SK-N-SH treated with all-trans-retinoic acid at 6 μM for 48 hours (cell line): ENCODE measurements around the gene DEGS2.

ENCODE experiments used
- ATAC-seq: fragments of 200-7000 bp; cut with Tn5 transposase; 3 replicates; pipeline ENCODE4 v1.9.1; 2020; ENCODE audit warnings: mild to moderate bottlenecking, moderate library complexity
- ARNTL ChIP-seq: fragments of 450-650 bp; formaldehyde crosslinking; IDR thresholded peaks from 2 replicates; pipeline ENCODE4 v1.5.0; 2020; ENCODE audit warnings: low read depth, mild to moderate bottlenecking, moderate library complexity, borderline replicate concordance
- BACH2 ChIP-seq: fragments of 250-450 bp; sonication (Bioruptor Pico); IDR thresholded peaks from 2 replicates; pipeline ENCODE4 v1.9.0; 2021; ENCODE audit warnings: mild to moderate bottlenecking, borderline replicate concordance
- CREB5 ChIP-seq: fragments of 250-450 bp; sonication (Bioruptor Pico); IDR thresholded peaks from 2 replicates; pipeline ENCODE4 v1.5.1; 2020; ENCODE audit warnings: low read depth, mild to moderate bottlenecking, moderate library complexity
- CSDC2 ChIP-seq: fragments of 250-450 bp; sonication (Bioruptor Pico); IDR thresholded peaks from 2 replicates; pipeline ENCODE4 v1.5.0; 2020; ENCODE audit warnings: mild to moderate bottlenecking, moderate library complexity
- ESRRG ChIP-seq: fragments of 250-450 bp; sonication (Bioruptor Pico); IDR thresholded peaks from 2 replicates; pipeline ENCODE4 v1.6.1; 2021; ENCODE audit warnings: mild to moderate bottlenecking
- GLIS3 ChIP-seq: fragments of 250-450 bp; sonication (Bioruptor Pico); IDR thresholded peaks from 2 replicates; pipeline ENCODE4 v1.5.0; 2020; ENCODE audit warnings: mild to moderate bottlenecking, moderate library complexity
- ISL1 ChIP-seq: fragments of 250-450 bp; sonication (Bioruptor Pico); IDR thresholded peaks from 2 replicates; pipeline ENCODE4 v2.1.2; 2022; ENCODE audit warnings: mild to moderate bottlenecking, moderate library complexity
- OSR1 ChIP-seq: fragments of 250-450 bp; sonication (Bioruptor Pico); IDR thresholded peaks from 2 replicates; pipeline ENCODE4 v1.8.0; 2022; ENCODE audit warnings: moderate library complexity, mild to moderate bottlenecking, inconsistent platforms
- POU6F1 ChIP-seq: fragments of 250-450 bp; sonication (Bioruptor Pico); IDR thresholded peaks from 2 replicates; pipeline ENCODE4 v1.8.0; 2021; ENCODE audit warnings: low read depth, mild to moderate bottlenecking, moderate library complexity, borderline replicate concordance
- PPARA ChIP-seq: fragments of 250-450 bp; sonication (Bioruptor Pico); IDR thresholded peaks from 2 replicates; pipeline ENCODE4 v1.5.0; 2020; ENCODE audit warnings: mild to moderate bottlenecking, borderline replicate concordance
- RARB ChIP-seq: fragments of 250-450 bp; sonication (Bioruptor Pico); IDR thresholded peaks from 2 replicates; pipeline ENCODE4 v1.8.0; 2021; ENCODE audit warnings: mild to moderate bottlenecking, moderate library complexity
- SNAI2 ChIP-seq: fragments of 250-450 bp; sonication (Bioruptor Pico); IDR thresholded peaks from 2 replicates; pipeline ENCODE4 v1.5.0; 2020; ENCODE audit warnings: mild to moderate bottlenecking, moderate library complexity
- TCF4 ChIP-seq: fragments of 250-450 bp; sonication (Bioruptor Pico); IDR thresholded peaks from 2 replicates; pipeline ENCODE4 v1.8.0; 2021; ENCODE audit warnings: mild to moderate bottlenecking, moderate library complexity, borderline replicate concordance
- TOX ChIP-seq: fragments of 250-450 bp; sonication (Bioruptor Pico); IDR thresholded peaks from 2 replicates; pipeline ENCODE4 v1.8.0; 2021; ENCODE audit warnings: mild to moderate bottlenecking, moderate library complexity, borderline replicate concordance
- TSHZ2 ChIP-seq: fragments of 250-450 bp; sonication (Bioruptor Pico); IDR thresholded peaks from 2 replicates; pipeline ENCODE4 v1.5.0; 2020; ENCODE audit warnings: mild to moderate bottlenecking, moderate library complexity
- ZC3H10 ChIP-seq: fragments of 250-450 bp; sonication (Bioruptor Pico); IDR thresholded peaks from 2 replicates; pipeline ENCODE4 v1.5.1; 2021; ENCODE audit warnings: mild to moderate bottlenecking, moderate library complexity
- ZFP3 ChIP-seq: fragments of 250-450 bp; sonication (Bioruptor Pico); IDR thresholded peaks from 2 replicates; pipeline ENCODE4 v1.5.0; 2020; ENCODE audit warnings: mild to moderate bottlenecking, moderate library complexity
- ZFP30 ChIP-seq: fragments of 450-650 bp; formaldehyde crosslinking; IDR thresholded peaks from 2 replicates; pipeline ENCODE4 v1.5.0; 2022; ENCODE audit warnings: mild to moderate bottlenecking, moderate library complexity
- ZNF565 ChIP-seq: fragments of 450-650 bp; formaldehyde crosslinking; conservative IDR thresholded peaks from 2 replicates; pipeline ENCODE4 v1.5.0; 2020; ENCODE audit warnings: low read depth, mild to moderate bottlenecking, moderate library complexity
- ZNF70 ChIP-seq: fragments of 450-650 bp; formaldehyde crosslinking; IDR thresholded peaks from 2 replicates; pipeline ENCODE4 v1.5.0; 2020; ENCODE audit warnings: mild to moderate bottlenecking, moderate library complexity
- ZNF8 ChIP-seq: fragments of 450-650 bp; formaldehyde crosslinking; IDR thresholded peaks from 2 replicates; pipeline ENCODE4 v1.5.0; 2020; ENCODE audit warnings: mild to moderate bottlenecking, moderate library complexity

Gene DEGS2

GRCh38 chr14:100107236-100107635, 52.2 kb downstream of the DEGS2 start:
- ATAC-seq = no peak

GRCh38 chr14:100106250-100107112, 53.0 kb downstream of the DEGS2 start:
- ATAC-seq = no peak
- no peak for TF ChIP-seq RARB
- no peak for TF ChIP-seq BACH2 (CRISPR knock-in tag)
- TF ChIP-seq ZNF565 (CRISPR knock-in tag) = no peak
- TF ChIP-seq TSHZ2 (CRISPR knock-in tag) = no peak
- no peak for TF ChIP-seq ZNF70 (CRISPR knock-in tag)
- TF ChIP-seq ZFP30 = no peak
- TF ChIP-seq GLIS3 = no peak
- TF ChIP-seq TCF4 (CRISPR knock-in tag) = no peak
- no peak for TF ChIP-seq ISL1 (CRISPR knock-in tag)
- TF ChIP-seq POU6F1 (CRISPR knock-in tag) = no peak
- TF ChIP-seq ARNTL = no peak
- TF ChIP-seq ZFP3 = no peak
- no peak for TF ChIP-seq PPARA
- TF ChIP-seq ZC3H10 (CRISPR knock-in tag) = no peak

More at GRCh38 chr14:100107236-100107635, 52.2 kb downstream of the DEGS2 start:
- TF ChIP-seq OSR1 (CRISPR knock-in tag) (no peak), ESRRG (CRISPR knock-in tag) (no peak), ZFP30 (no peak), ZNF8 (no peak), TCF4 (CRISPR knock-in tag) (no peak), POU6F1 (CRISPR knock-in tag) (no peak), TOX (CRISPR knock-in tag) (no peak), SNAI2 (CRISPR knock-in tag) (no peak), CSDC2 (CRISPR knock-in tag) (no peak), ZNF565 (CRISPR knock-in tag) (no peak), PPARA (no peak), ZC3H10 (CRISPR knock-in tag) (no peak), ISL1 (CRISPR knock-in tag) (no peak), ZFP3 (no peak), CREB5 (CRISPR knock-in tag) (no peak), RARB (no peak), TSHZ2 (CRISPR knock-in tag) (no peak), ARNTL (no peak), ZNF70 (CRISPR knock-in tag) (no peak), GLIS3 (no peak)
- TF ChIP-seq, all 23 proteins: peak for 0
